HG02885 (cell line): ENCODE results near the gene EIF2B2.
"Not testable (repeated sequence)": the region's sequence is repeated elsewhere in the genome, so short reads cannot be mapped to it uniquely, and the experiment has no call there.

Experiments used
- ATAC-seq: cut with Tn5 transposase; IDR thresholded peaks from one replicate; pipeline ENCODE4 v1.9.1; 2021; ENCODE audit warnings: mild to moderate bottlenecking; ENCODE audit not compliant: unreplicated experiment, poor library complexity

The EIF2B2 gene

DNA sequence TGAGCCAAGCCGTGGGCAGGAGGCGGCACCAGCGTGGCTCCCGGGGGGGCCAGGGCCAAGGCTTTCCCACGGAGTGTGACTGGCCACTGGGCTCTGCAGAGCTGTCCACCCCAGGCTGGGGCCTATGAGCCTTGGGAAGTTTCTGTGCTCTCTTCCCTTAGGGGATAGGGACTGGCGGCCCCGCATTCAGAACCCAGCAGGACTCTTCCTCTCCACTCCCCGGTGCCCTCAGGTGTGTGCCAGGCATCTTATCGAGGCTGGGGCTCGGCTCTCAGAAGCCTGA, 17.8 kb upstream of the EIF2B2 start:
- ATAC-seq = no peak

DNA sequence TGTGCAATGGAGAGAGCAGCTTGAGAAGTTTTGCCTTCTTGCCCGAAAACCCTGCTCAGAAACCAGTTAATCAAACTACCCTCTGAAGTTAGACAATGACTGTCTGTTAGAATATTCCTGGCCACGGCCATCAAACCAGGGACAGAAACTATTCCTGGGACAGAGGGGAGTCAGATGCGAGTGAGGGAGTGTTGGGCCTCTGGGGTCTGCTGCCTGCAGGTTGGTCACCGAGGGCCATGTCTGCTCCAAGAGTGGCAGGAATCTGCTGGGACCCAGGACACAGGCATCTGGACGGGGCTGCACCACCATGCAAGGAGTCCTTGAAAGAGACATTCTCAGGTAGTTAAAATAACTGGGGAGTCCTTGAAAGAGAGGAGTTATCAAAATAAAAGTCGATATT, 16.9 kb upstream of the EIF2B2 start:
- no peak for ATAC-seq

DNA sequence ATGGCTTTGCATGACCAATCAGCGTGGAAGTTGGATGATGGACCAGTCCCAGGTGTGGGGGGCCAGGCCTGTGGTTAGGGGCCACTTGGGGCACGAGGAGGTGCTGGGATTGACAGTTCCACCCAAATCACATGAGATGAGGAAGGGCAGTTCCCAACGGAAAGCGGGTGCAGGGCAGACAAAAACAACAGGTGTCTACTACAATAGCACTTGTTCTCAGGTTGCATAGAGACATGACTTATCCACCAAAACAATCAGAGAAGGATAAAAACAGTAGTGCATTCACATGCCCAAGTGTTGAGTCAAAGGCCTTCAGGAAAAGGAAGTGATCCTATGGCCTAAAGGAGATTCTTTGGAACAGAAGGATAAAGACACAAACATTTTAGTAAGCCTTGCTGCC, 14.6 kb upstream of the EIF2B2 start:
- no peak for ATAC-seq

DNA sequence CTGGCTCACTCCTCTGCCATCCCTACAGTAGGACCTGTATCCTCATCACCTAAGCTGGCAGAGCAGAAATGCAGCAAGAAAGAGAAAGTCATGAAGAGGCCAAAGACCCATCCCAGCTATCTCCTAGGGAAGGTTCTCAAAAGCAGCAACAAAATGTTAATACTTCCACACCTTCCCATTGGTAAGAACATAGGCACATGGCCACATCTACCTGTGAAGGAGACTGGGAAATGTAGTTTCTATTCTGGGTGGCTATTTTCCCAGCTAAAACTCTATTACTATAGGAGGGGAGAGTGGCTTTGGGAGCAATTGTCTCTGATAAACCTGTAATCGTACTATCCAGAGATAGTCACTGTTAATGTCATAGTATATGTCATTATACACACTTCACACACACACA, 13.7 kb upstream of the EIF2B2 start:
- ATAC-seq = no peak

DNA sequence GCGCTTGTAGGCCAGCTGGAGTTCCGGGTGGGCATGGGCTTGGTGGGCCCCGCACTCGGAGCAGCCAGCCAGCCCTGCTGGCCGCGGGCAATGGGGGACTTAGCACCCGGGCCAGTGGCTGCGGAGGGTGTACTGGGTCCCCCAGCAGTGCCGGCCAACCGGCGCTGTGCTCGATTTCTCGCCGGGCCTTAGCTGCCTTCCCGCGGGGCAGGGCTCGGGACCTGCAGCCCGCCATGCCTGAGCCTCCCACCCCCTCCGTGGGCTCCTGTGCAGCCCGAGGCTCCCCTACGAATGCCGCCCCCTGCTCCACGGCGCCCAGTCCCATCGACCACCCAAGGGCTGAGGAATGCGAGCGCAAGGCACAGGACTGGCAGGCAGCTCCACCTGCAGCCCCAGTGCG, 8.5 kb upstream of the EIF2B2 start:
- ATAC-seq = not testable (repeated sequence)

DNA sequence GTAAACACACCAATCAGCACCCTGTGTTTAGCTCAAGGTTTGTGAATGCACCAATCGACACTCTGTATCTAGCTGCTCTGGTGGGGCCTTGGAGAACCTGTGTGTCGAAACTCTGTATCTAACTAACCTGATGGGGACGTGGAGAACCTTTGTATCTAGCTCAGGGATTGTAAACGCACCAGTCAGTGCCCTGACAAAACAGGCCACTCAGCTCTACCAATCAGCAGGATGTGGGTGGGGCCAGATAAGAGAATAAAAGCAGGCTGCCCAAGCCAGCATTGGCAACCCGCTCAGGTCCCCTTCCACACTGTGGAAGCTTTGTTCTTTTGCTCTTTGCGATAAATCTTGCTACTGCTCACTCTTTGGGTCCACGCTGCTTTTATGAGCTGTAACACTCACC, 6.9 kb upstream of the EIF2B2 start:
- ATAC-seq = not testable (repeated sequence)

DNA sequence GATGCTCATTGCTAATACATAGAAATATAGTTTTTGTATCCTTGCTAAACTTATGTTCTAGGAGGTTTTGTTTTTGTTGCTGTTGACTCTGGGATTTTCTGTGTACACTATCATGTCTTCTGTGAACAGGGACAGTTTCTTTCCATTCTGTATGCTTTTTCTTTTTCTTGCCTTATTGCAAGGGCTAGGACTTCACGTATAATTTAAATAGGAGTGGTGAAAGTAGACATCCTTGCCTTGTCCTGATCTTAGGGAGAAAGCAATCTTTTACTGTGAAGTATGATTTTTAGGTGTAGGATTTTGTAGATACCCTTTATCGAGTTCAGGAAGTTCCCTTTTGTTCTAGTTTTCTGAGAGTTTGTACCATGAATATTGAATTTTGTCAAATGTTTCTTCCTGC, 1.5 kb upstream of the EIF2B2 start:
- ATAC-seq = no peak

DNA sequence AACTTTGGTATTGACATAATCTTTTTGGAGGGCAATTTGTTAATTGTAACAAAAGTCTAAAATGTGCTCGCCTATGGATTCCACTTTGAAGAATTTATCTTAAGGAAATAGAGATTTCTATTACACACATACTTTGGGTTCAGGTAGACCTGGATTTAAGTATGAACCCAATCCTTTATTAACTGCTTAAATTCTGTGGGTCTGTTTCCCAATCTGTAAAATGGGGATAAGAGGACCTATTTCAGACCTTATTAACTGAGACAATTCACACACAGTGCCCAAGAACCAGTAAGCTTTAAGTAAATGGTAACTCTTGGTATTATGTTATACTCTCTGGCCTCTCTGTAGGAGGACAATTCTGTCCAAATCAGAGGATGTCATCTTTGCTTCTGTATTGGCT, 822 bp upstream of the EIF2B2 start:
- ATAC-seq = no peak

DNA sequence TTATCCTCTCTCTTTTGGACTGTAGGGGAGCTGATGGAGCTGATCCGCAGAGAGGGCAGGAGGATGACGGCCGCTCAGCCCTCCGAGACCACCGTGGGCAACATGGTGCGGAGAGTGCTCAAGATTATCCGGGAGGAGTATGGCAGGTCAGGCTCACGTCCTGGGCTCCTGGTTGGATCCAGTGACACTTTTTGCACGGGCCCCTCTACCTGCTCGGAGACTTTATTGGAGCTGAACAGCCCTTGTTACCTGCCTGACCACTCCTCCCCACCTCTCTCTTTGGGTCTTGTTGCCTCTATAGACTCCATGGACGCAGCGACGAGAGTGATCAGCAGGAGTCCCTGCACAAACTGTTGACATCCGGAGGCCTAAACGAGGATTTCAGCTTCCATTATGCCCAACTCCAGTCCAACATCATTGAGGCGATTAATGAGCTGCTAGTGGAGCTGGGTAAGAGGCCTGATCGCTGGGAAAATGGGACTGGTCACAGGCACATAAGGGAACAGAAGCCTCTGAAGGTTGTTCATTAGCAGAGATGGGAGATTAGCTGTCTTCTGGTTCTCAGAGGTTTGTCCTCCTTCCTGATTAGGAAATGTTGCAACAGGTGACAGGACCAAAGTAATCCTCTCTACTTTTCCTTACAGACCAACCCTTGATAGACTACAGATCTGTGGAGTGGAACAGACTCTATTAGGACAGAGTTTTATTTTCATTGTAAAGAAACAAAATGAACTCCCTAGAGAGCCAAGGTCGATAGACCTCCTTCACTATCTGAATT, 718 bp downstream of the EIF2B2 start:
- no peak for ATAC-seq

DNA sequence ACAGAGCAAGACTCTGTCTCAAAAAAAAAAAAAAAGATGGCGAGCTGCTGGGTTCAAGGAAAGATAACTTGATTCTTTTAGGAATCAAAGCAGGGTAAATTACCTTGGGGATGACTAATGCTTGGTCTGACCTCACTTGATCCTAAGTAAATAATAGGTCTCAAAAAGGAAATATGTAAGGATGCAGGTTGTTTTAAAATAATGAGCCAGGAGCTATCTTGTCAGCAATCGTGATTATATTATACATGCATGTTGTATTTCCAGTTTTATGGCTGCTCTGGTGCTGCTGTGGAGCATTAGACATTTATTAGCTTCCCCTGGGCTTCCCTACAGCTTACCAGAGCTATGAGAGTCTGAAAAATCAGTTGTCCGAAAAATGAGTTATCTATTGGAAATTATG, 2.6 kb downstream of the EIF2B2 start:
- ATAC-seq = no peak

DNA sequence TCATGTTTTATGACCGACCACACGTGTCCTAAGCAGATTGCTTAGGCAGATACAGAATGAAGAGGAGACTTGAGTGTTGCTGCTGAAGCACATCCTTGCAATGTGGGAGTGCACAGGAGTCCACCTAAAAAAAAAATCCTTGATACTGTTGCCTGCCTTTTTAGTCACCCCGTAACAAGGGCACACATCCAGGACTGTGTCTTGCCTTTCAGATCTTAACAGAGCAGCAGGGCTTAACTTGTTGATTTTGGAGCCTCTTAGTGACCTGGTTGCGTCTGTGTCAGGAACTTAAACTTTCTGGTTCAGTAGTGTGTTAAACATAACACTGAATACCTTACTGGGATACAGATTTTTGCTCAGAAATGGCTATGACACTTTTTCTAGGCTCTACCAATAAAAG, 6.5 kb downstream of the EIF2B2 start:
- no peak for ATAC-seq

DNA sequence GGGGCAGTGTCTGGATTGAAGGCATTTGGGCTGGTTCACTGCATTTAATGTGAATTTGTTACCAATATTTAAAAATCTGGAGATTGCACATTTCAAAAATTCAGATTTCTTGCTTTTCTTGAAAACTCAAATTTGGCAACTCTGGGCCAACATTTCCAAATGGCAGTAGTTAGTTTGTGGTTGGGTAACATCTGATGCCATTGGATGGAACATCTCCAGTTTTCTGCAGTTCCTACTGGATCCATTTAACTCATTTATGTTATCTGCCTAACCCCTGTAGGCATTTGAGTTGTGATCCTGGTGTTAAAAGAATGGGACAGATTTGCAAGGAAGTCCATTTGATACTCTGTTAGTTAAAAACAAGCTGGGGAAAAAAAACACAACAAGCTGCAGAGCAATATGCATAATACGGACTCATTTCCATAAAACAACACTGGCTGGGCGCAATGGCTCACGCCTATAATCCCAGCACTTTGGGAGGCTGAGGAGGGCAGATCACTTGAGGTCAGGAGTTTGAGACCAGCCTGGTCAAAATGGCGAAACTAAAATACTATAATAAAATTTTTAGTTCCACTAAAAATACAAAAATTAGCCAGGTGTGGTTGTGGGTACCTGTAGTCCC, 7.9 kb downstream of the EIF2B2 start:
- ATAC-seq = no peak

DNA sequence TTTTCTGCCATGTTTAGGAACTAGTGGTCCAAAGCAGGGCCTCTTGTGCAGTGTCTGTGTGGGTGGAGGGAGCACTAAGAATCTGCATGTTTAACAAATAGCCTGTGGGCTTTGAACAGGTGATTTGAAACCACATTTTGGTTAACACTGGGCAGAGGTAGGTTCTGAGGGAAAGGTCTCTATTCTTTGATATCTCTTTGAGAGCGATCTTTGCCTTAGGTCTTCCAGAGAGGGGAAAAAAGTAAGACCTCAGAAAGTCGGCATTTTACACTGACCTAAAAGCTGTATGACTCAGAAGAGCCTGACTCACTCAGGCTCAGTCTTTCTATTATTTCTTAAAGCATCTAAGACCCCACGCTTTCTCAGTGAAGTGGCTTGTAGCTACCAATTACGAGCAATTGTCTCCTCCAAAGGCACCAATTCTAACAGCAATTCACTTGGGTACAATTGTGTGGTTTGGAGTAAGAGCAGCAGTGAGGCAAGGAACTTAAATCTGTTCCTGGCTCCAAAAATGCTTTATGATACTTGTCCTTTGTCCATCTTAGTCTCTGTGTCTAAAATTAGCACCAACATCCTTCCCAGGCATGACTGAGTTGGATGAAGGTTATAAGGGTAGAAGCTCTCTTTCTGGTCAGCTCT, 8.8 kb downstream of the EIF2B2 start:
- no peak for ATAC-seq

DNA sequence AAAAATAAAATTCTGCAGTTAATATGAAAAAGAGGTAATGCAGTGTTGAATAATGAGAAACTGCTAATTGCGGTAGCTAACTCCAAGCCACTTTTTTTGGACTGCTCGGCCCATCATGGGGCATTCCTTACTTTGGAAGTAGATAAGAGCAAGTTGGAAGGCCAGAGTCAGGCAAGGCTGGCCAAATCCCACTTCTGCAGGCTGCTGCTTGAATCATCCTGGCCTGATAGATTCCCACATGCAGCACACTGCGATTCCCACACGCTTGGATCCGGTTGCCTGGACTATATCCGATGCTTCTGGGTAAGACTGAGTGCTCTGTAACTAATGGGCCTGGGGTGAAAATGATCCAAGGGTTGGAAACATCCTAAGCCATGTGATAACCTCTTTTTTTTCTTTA, 10.6 kb downstream of the EIF2B2 start:
- ATAC-seq = no peak

DNA sequence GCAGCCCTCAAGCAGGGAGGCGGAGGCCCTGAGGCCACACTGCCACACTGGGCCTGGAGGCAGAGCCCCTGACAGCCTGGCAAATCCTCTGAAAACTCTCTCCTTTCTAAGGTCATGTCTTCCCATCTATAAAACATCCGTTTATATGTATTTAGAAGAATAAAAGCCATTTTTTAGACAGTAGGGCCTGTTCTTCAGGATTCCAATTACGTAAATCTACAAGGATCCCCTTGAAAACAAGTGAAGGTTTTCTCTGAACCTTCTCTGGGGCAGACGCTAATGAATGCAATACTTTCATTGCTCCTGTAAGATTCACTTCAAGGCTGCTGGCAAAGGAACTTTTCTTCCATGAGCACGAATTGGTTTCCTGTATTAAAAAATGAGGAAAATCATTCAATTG, 12.8 kb downstream of the EIF2B2 start:
- ATAC-seq = no peak

DNA sequence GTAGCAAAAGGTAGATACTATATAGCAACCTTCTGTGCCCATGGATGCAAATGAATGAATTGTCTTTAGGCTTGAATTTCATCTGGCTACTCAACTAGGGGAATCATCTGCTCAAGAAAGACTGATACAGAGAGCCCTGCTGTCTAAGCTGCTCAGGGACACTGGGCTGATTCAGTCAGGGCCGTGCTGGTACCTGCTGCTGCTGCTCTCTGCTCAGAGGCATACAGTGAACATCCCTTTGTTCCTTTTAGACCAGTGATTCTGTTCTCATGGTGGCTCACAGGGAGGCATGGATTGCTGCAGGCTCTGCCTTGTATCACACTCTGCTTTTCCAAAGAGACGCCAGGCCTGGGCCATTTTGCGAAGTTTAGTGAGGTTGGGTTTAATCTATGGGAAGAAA, 14.1 kb downstream of the EIF2B2 start:
- no peak for ATAC-seq

DNA sequence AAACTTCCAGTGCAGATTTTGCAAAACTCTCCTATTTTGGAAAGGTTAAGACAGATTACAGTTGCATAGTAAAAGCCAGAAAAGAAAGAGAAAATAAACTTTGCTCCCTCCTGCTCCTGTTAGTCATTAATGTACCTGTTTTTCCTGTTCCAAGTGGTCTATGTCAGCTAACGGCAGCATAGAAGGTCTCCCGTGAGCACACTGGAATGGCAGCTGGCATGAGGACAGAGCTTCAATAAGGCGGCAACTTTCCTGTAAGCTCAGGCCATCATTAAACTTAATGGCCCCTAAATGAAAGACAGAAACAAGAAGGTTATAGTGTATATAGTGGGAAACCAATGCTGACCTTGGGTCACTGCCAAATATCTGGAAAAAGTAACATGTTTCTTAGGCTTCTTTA, 16.0 kb downstream of the EIF2B2 start:
- ATAC-seq = no peak

DNA sequence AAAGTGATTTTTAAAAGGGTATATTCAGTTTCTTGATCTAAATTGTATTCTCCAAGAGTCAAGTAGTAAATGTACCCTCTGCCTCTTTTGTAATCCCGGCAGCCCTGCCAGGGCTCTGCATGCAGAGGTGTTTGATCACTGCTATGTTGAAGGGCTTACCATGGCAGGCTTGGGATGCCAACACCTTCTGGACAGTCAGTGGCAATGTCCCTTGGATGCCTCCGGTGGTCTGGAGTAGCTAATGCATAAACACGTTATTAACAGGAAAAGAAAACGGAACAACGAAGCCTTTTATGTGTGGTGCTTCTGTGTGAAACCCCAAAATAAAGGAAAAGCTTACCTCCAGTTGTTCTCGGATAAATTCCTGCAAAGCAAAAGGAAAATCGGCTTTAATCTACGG, 19.9 kb downstream of the EIF2B2 start:
- no peak for ATAC-seq

DNA sequence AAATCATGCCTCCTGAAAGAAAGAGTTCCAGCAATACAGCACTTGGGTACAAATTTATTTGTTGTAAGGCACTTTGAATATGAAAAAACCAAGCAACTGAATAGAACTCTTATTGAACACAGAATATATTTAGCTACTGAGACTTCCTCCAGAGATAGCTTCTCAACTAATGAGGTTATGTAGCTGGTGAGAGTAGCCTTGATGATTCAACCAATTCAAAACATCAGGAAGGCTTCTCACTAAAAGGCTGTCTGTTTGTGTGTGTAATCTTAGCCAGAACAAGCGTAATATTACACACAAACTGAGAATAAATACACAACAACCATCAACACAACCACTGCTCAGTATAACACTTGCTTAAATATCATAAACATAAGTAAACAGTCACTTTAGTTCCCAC, 20.4 kb downstream of the EIF2B2 start:
- no peak for ATAC-seq

DNA sequence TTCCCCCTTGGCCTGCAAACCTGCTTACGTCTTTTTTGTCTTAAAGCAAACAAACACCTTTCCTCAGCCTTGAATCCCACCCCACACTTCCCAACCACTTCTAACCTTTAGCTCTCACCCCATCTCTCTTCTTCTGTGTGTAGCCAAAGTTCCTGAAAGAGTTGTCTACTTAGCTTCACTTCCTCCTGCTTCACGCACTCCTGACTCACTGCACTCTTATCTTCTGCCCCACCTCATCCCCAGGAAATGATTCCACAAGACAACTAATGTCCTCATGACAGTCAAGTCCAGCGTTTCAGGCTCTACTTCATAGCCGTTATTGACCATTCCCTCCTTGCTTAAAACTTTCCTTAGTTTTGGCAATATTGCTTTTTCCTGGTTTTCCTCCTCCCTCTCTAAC, 22.4 kb downstream of the EIF2B2 start:
- ATAC-seq = no peak

DNA sequence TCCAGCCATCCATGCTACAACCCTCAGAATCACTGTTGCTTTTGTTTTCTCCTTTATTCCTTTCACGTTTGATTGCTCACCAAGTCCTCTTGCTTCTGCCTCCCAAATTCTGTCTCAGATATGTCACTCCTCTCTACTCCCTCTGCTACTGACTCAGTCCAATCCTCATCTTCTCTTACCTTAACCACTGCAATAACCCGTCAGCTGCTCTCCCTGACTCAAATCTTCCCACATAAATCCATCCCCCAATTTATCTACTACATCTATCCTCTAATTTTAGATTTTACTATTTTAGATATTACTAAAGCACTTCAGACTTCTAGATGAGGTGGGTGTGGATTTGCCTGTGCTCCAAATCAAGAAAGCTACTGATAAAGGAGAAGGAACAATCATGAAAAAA, 23.2 kb downstream of the EIF2B2 start:
- ATAC-seq = no peak

DNA sequence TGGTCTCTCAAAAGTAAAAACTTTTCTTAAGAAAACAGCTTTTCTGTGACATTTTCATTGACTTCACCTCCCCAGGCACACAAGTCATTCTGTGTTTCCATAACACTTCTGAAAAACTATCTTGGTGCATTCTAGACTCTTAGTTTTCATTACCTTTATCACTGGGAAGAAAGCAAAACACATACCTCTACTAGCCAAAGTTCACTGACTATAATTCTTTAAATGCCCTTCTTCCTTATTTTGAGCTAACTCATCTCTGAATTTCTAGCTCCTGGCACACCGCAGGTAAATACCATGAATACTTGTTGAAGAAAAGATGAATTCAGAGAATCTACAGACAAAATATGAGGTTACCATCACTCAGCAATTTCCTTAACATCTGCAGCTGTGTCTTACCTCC, 27.4 kb downstream of the EIF2B2 start:
- no peak for ATAC-seq
